GM12878 (cell line): ENCODE results near the gene PPARA. TPM values are rescaled to one million over a fixed set of nuclear protein-coding genes. Genes with fewer than 3 reads are reported as not detected.

ENCODE experiments used
- ATAC-seq: fragments of 200-7000 bp; cut with Tn5 transposase; 3 replicates; pipeline ENCODE4 v1.9.1; 2020; ENCODE audit warnings: mild to moderate bottlenecking, moderate library complexity
- BruUV-seq: library from RNA; stranded (reverse); fragments of 400-500 nt; replicated peaks from 2 replicates; lab custom pipeline; 2021; lab: Mats Ljungman, UMichigan
- CTCF ChIA-PET: fragments of 300-600 bp; sonication (Branson Sonifier 250); formaldehyde crosslinking; extraction: SDS; loops from one replicate; lab custom pipeline; 2021; ENCODE audit warnings: inconsistent platforms; lab: Yijun Ruan, JAX
- POLR2A ChIA-PET: fragments of 350-600 bp; formaldehyde crosslinking; extraction: SDS; loops from one replicate; lab custom pipeline; 2021; ENCODE audit warnings: inconsistent platforms; lab: Charles Lee
- RAD21 ChIA-PET: fragments of 300-600 bp; sonication (Branson Sonifier 250); formaldehyde crosslinking; loops from one replicate; lab custom pipeline; 2023; ENCODE audit warnings: antibody characterized with exemption; ENCODE audit not compliant: unreplicated experiment; lab: Charles Lee
- SMC1A ChIA-PET: fragments of 300-600 bp; sonication (Branson Sonifier 250); formaldehyde crosslinking; loops from one replicate; lab custom pipeline; 2023; ENCODE audit not compliant: unreplicated experiment, uncharacterized antibody; lab: Charles Lee
- DNase-seq: peaks from one replicate; pipeline ENCODE4 v3.0.0-alpha.2; 2011; ENCODE audit warnings: low read depth, low spot score
- FAIRE-seq: peaks from 3 replicates; lab custom pipeline; 2011; peaks lifted over from hg19 to GRCh38; lab: Jason Lieb, UNC
- H2AFZ ChIP-seq: 2 replicates; pipeline ENCODE4 v1.6.0; 2011; ENCODE audit warnings: low read depth, low read length, control low read depth; ENCODE audit not compliant: control insufficient read depth
- H3K27ac ChIP-seq: 2 replicates; pipeline ENCODE4 v1.5.1; 2011; ENCODE audit warnings: control low read depth; ENCODE audit not compliant: control insufficient read depth, insufficient read depth
- H3K27me3 ChIP-seq, 2 experiments: replicated peaks in 1 of 2; 2 replicates each; pipeline versions ENCODE4 v1.6.0 to v1.6.1; 2011; ENCODE audit warnings: low read length in 1 of 2; ENCODE audit not compliant: control insufficient read depth in 2 of 2, insufficient read depth in 2 of 2
- H3K36me3 ChIP-seq, 2 experiments: 2 replicates each; pipeline ENCODE4 v1.5.1; 2011; ENCODE audit warnings: low read length in 1 of 2; ENCODE audit not compliant: control insufficient read depth in 2 of 2, insufficient read depth in 2 of 2
- H3K4me1 ChIP-seq: 2 replicates; pipeline ENCODE4 v1.6.1; 2011; ENCODE audit warnings: mild to moderate bottlenecking, low read length, moderate library complexity, mixed read lengths; ENCODE audit not compliant: control insufficient read depth, insufficient read depth
- H3K4me2 ChIP-seq: 2 replicates; pipeline ENCODE4 v1.6.0; 2011; ENCODE audit warnings: control low read depth; ENCODE audit not compliant: control insufficient read depth, insufficient read depth
- H3K4me3 ChIP-seq: fragments of 200-600 bp; sonication (generic); 2 replicates; pipeline ENCODE4 v1.5.1; 2016
- H3K79me2 ChIP-seq: 2 replicates; pipeline ENCODE4 v1.6.0; 2011; ENCODE audit warnings: low read length; ENCODE audit not compliant: control insufficient read depth, insufficient read depth
- H3K9ac ChIP-seq: 2 replicates; pipeline ENCODE4 v1.8.0; 2011; ENCODE audit warnings: low read length, control low read depth, mixed read lengths; ENCODE audit not compliant: control insufficient read depth, insufficient read depth
- H3K9me3 ChIP-seq: replicated peaks from 3 replicates; pipeline ENCODE4 v1.5.1; 2011; ENCODE audit warnings: mild to moderate bottlenecking, low read length; ENCODE audit not compliant: control insufficient read depth, insufficient read depth
- H4K20me1 ChIP-seq: 2 replicates; pipeline ENCODE4 v1.6.0; 2011; ENCODE audit not compliant: control insufficient read depth, insufficient read depth
- ATF3 ChIP-seq: IDR thresholded peaks from 2 replicates; pipeline ENCODE4 v1.6.1; 2011; ENCODE audit warnings: low read depth, mild to moderate bottlenecking, low read length, moderate library complexity, borderline replicate concordance; ENCODE audit errors: extremely low read depth
- BRCA1 ChIP-seq: IDR thresholded peaks from 2 replicates; pipeline ENCODE4 v1.6.1; 2011; ENCODE audit warnings: low read depth, low read length, improper control_type of control experiment
- CHD4 ChIP-seq: fragments of 200-600 bp; sonication (generic); IDR thresholded peaks from 2 replicates; pipeline ENCODE4 v1.6.1; 2016; ENCODE audit warnings: mild to moderate bottlenecking
- HDAC6 ChIP-seq: fragments of 200-600 bp; sonication (generic); IDR thresholded peaks from one replicate; pipeline ENCODE4 v1.8.0; 2017; ENCODE audit warnings: antibody characterized with exemption; ENCODE audit not compliant: unreplicated experiment
- JUNB ChIP-seq: IDR thresholded peaks from 2 replicates; pipeline ENCODE4 v1.6.1; 2016; ENCODE audit warnings: antibody characterized with exemption, mild to moderate bottlenecking
- MEF2B ChIP-seq: fragments of 450-650 bp; IDR thresholded peaks from 2 replicates; pipeline ENCODE4 v1.6.1; 2018; ENCODE audit warnings: mild to moderate bottlenecking, moderate library complexity; ENCODE audit not compliant: partially characterized antibody, poor library complexity, severe bottlenecking
- PBX3 ChIP-seq: IDR thresholded peaks from 2 replicates; pipeline ENCODE4 v1.6.1; 2011; ENCODE audit warnings: mild to moderate bottlenecking, low read depth, low read length, moderate library complexity; ENCODE audit not compliant: insufficient replicate concordance
- POLR2A ChIP-seq: IDR thresholded peaks from 2 replicates; pipeline ENCODE4 v1.6.1; 2011; ENCODE audit warnings: low read depth, mild to moderate bottlenecking, low read length
- RBBP5 ChIP-seq: fragments of 200-600 bp; sonication (generic); conservative IDR thresholded peaks from 2 replicates; pipeline ENCODE4 v1.6.1; 2016
- RUNX3 ChIP-seq: IDR thresholded peaks from 2 replicates; pipeline ENCODE4 v1.6.1; 2012; ENCODE audit warnings: low read length, inconsistent platforms
- STAT1 ChIP-seq: fragments of 450-650 bp; conservative IDR thresholded peaks from 2 replicates; pipeline ENCODE4 v1.6.1; 2014; ENCODE audit warnings: antibody characterized with exemption, mild to moderate bottlenecking
- TCF3 ChIP-seq: IDR thresholded peaks from 2 replicates; pipeline ENCODE4 v1.6.1; 2012; ENCODE audit warnings: low read depth, mild to moderate bottlenecking, low read length, borderline replicate concordance; ENCODE audit not compliant: insufficient read depth
- TCF7 ChIP-seq: IDR thresholded peaks from 2 replicates; pipeline ENCODE4 v1.6.1; 2014; ENCODE audit warnings: antibody characterized with exemption, borderline replicate concordance
- ZBTB11 ChIP-seq: fragments of 450-650 bp; formaldehyde crosslinking; IDR thresholded peaks from 2 replicates; pipeline ENCODE4 v1.5.0; 2022; ENCODE audit warnings: mild to moderate bottlenecking, missing genetic modification characterization
- ZNF24 ChIP-seq: fragments of 450-650 bp; IDR thresholded peaks from 2 replicates; pipeline ENCODE4 v1.6.1; 2017; ENCODE audit warnings: antibody characterized with exemption, mild to moderate bottlenecking
- ZNF384 ChIP-seq: IDR thresholded peaks from 2 replicates; pipeline ENCODE4 v1.6.1; 2012; ENCODE audit warnings: low read depth, mild to moderate bottlenecking, low read length, improper control_type of control experiment, borderline replicate concordance
- WGBS: methylation state at CpG from one replicate; pipeline ENCODE4 v1.1.6; 2016; ENCODE audit warnings: low lambda C conversion rate; ENCODE audit not compliant: insufficient replicate concordance, insufficient coverage; ENCODE audit errors: missing lambda C conversion rate; 5-methylcytosine and 5-hydroxymethylcytosine counted together
- in situ Hi-C: fragments of 300-500 bp; cut with MboI; formaldehyde crosslinking; loops from 9 replicates; pipeline ENCODE4 v1.14.3; 2018; ENCODE audit warnings: mixed read lengths
- intact Hi-C: fragments of 100-400 bp; cut with micrococcal nuclease; formaldehyde crosslinking; loops from one replicate; pipeline ENCODE4 v1.14.2; 2022; ENCODE audit not compliant: unreplicated experiment
- polyA plus RNA-seq, 11 experiments: library from polyadenylated mRNA; depleted of rRNA in 4 of 11; unstranded in 6 of 11; stranded (reverse) in 5 of 11; fragments of >200 nt; fragmentation: Nextera tagmentation in 4 of 11; fragmentation: Illumina TruSeq in 1 of 11; extraction: Ambion mirVana in 4 of 11; extraction: Trizol in 1 of 11; gene quantifications; 1 replicate in 1 of 11; 2 replicates in 10 of 11; pipeline versions ENCODE4 v1.2.1 to v1.2.3, GENCODE V29; 2011 to 2016; ENCODE audit warnings: inconsistent platforms in 2 of 11, missing spikeins in 2 of 11, low read depth in 1 of 11
- total RNA-seq, 4 experiments: library from RNA; depleted of rRNA in 3 of 4; stranded (reverse); fragments of >200 nt in 3 of 4; fragmentation: Illumina TruSeq in 1 of 4; extraction: Trizol in 1 of 4; gene quantifications; 2 replicates each; pipeline versions ENCODE4 v1.2.1 to v1.2.3, GENCODE V29; 2013 to 2021

Gene PPARA
- total and polyA plus RNA-seq, 10 of the 15 experiments (the other 5 are each of a cell fraction or from before 2014, with no cell fraction given), result 0.72 to 10.4 (median 4.6) TPM

GRCh38 chr22:46202897-46203600 is 52.7 kb downstream of the PPARA start:
- SMC1A ChIA-PET, result no interaction called here
- no peak overlapping the region for H3K9ac ChIP-seq

GRCh38 chr22:46203601-46203980 is 53.3 kb downstream of the PPARA start:
- H4K20me1 ChIP-seq, result no peaks in the 10 kb centered on the region
- SMC1A ChIA-PET, result no interaction called here
- in situ Hi-C loops (no loop called here), intact Hi-C loops (no loop called here)
- no peak overlapping the region for H3K27ac ChIP-seq
- WGBS, result 96% methylated on average over 7 of the region's 7 CpGs
- ATAC-seq (no peak), DNase-seq (no peak), FAIRE-seq (no peak)
- no peak overlapping the region for H3K4me2 ChIP-seq
- POLR2A ChIA-PET, result no interaction called here
- H3K79me2 ChIP-seq, result no peaks in the 10 kb centered on the region
- H3K27me3 ChIP-seq, result no peaks in the 10 kb centered on the region
- no peak overlapping the region for H3K9ac ChIP-seq
- no peak overlapping the region for H2AFZ ChIP-seq
- no TSS peak for BruUV-seq
- no peak overlapping the region for H3K4me3 ChIP-seq
- H3K9me3 ChIP-seq, result no peaks in the 10 kb centered on the region; the same call in 2 of the 3 replicates
- H3K4me1 ChIP-seq, result no peaks in the 10 kb centered on the region
- H3K36me3 ChIP-seq, result peaks cover 0 to 2% of the 10 kb centered on the region in 2 experiments; a peak in 3 of 4 replicates
- CTCF ChIA-PET, result no interaction called here
- RAD21 ChIA-PET, result no interaction called here
- TF ChIP-seq BRCA1 (no peak), JUNB (no peak), ATF3 (no peak), HDAC6 (no peak), POLR2A (no peak), RBBP5 (no peak), CHD4 (no peak), ZNF24 (no peak), PBX3 (no peak), ZBTB11 (CRISPR knock-in tag) (no peak)

More at GRCh38 chr22:46202897-46203600, 52.7 kb downstream of the PPARA start:
- H3K27me3 ChIP-seq, result no peaks in the 10 kb centered on the region
- H2AFZ ChIP-seq, result no peak overlapping the region
- WGBS, result 85% methylated on average over 12 of the region's 12 CpGs
- H3K4me2 ChIP-seq, result no peak overlapping the region
- FAIRE-seq, result no peak
- no peak overlapping the region for H3K4me3 ChIP-seq
- ChIA-PET CTCF (no interaction called here), RAD21 (no interaction called here), POLR2A (no interaction called here)
- H4K20me1 ChIP-seq, result no peaks in the 10 kb centered on the region
- no TSS peak for BruUV-seq
- H3K9me3 ChIP-seq, result no peaks in the 10 kb centered on the region; the same call in 2 of the 3 replicates
- peaks cover 0 to 2% of the 10 kb centered on the region in 2 experiments; a peak in 3 of 4 replicates for H3K36me3 ChIP-seq
- no peak for DNase-seq
- no peak for ATAC-seq
- TF ChIP-seq STAT1, result no peak
- peak; percentile 49 for TF ChIP-seq RUNX3
- TF ChIP-seq TCF3, result no peak
- TF ChIP-seq MEF2B, result no peak
- TF ChIP-seq TCF7, result no peak
- TF ChIP-seq ZNF384, result no peak
- in situ Hi-C loops, result no loop called here
- H3K27ac ChIP-seq, result no peak overlapping the region
- H3K79me2 ChIP-seq, result no peaks in the 10 kb centered on the region
- intact Hi-C loops, result no loop called here
- no peaks in the 10 kb centered on the region for H3K4me1 ChIP-seq
